Measurements from ENCODE around the gene GALNT14.
"Not testable (repeated sequence)": the region's sequence is repeated elsewhere in the genome, so short reads cannot be mapped to it uniquely, and the experiment has no call there.

The GALNT14 gene, protein sequence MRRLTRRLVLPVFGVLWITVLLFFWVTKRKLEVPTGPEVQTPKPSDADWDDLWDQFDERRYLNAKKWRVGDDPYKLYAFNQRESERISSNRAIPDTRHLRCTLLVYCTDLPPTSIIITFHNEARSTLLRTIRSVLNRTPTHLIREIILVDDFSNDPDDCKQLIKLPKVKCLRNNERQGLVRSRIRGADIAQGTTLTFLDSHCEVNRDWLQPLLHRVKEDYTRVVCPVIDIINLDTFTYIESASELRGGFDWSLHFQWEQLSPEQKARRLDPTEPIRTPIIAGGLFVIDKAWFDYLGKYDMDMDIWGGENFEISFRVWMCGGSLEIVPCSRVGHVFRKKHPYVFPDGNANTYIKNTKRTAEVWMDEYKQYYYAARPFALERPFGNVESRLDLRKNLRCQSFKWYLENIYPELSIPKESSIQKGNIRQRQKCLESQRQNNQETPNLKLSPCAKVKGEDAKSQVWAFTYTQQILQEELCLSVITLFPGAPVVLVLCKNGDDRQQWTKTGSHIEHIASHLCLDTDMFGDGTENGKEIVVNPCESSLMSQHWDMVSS

DNA sequence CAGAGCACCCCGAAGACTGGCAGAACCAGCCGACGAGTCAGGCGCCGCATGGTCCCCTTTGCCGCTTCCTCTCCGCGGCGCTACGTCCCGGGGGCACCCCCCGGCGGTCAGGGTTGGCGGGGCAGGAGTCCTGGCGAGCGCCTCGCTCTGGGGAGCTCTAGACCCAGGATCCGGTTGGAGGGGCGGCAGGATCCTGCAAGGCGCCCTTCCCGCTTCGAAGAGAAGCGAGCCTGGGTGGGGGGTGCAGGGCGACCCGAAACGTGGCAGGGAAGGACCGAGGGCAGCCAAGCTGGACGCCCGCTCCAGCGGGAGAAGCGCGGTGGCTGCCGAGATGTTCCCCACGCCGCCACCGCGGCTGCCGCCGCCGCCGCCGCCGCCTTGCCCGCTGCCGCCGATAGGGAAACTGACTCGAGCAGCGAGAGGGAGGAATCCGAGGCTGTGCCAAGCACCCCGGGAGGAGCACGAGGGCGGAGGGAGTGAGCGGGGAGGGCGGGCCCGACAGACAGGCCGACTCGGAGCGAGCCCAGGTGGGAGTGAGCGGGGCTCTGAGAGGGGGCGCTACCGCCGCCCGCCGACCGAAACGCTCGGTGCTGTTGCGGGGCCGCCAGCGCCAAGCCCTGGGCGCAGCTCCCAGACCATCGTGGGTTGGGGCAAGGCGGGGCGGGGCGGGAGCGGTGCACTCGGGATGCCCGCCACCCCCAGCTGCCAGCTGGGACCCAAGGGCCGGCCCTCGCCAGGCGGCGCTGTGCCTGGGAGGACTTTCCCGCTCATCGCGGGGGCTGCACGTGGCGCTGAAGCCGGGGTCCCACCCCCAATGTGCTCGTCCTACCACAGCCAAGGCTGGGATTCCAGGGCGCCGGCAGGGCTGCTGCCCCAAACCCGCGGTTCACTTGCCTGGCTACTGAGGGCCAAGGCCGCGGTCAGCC lies at the start of gene GALNT14:
GALNT14 (minus strand) TSS at position 404 of the 926 bp plus-strand sequence; CDS start at position 50, 354 bp downstream.
- peak; percentile 23 for DNase-seq

DNA sequence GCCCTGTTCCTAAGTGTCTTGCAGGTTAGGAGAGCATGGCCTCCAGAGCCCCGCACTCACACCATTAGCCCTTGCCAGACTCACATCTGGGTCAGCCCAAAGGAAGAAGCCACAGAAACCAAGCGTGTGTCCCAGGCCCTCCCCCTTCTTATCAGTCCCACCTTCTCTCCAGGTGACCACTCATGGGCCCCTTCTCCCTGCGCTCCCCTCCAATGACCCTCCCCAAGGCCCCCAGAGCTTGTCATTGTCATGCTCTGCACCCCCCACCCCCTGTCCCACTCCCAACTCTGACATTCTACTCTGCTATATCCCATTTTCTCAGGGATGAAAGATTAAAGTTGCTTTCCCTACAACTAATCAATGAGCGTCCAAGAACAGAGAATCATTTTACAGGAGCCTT lies 48.9 kb upstream of the GALNT14 start:
- no peak for DNase-seq

DNA sequence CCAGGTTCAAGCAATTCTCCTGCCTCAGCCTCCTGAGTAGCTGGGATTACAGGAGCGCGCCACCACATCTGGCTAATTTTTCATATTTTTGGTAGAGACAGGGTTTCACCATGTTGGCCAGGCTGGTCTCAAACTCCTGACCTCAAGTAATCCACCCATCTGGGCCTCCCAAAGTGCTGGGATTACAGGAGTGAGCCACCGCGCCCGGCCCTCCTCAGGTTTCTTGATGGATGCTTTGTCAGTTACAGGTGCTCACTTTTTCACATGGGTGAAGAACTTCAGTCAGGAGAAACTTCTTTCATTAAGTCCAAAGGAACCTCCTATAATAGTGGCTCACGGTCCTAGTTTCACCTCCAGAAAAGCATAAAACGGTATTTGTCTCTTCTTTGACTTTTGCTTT lies 45.7 kb upstream of the GALNT14 start:
- not testable (repeated sequence) for DNase-seq

DNA sequence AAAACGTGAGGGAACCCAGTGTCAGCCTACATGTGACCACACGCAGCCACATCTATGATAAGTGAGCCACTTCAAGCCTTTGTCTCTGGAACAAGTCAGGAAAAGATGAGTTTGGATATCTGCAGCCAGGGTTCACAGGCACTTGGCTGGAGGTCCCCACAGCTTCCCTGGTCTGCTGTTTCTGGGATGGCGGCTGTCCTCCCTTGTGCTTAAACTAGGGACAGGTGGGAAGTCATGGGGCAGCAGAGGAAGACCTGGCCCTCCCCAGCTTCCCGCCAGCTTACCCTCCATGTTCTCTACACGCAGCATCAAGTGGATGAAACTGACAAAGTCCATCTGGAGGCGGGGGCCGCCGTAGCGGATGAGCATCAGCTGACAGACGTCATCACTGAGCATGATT lies 38.5 kb upstream of the GALNT14 start:
- no peak for DNase-seq

DNA sequence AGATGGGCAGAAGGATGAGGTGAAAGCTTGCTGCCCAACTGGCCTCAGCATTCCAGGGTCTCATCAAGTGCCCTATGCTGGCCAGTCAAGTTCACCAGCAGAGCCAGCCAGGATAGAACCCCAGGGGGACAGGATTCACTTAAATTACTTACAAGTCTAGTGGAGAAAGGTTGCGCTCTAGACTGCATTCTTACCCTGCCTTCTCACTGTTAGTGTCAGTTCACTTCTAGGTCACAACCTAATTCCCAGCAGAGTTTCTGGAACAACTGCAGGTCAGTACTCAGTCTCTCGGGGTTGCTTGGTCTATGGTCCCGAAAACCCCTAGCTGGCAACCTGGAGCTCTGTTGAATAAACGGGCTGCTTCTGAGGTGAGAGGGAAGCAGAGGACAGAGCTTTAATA lies 32.9 kb upstream of the GALNT14 start:
- DNase-seq: no peak

DNA sequence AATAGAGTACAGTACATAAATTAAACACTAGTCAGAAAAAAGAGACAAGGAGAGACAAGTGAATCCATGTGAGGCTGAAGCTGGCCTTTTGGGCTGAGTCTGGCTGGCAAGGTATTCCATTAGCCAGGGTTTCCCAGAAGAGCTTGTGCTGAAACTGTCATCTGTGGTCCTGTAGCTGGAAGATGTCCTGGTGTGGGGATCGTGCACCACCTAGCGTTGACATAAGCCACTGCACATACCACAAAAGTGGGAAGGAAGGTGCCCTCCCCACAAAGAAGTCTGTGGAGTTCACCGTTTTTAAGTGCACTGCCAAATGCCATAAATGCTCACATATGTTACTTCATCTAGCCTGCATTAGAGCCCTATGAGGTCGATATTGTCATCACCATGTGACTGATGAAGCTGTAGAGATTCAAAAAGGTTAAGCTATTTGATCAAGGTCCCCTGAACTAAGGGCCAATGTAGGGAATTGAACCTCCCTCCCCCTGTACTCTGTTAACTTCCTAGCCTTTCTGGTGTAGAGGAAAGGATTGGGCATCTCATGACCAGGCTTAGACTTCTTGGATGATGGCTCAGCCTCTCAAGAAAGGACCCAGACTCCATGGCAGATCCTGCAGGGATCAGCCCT lies 31.9 kb upstream of the GALNT14 start:
- peak; percentile 14 for DNase-seq

DNA sequence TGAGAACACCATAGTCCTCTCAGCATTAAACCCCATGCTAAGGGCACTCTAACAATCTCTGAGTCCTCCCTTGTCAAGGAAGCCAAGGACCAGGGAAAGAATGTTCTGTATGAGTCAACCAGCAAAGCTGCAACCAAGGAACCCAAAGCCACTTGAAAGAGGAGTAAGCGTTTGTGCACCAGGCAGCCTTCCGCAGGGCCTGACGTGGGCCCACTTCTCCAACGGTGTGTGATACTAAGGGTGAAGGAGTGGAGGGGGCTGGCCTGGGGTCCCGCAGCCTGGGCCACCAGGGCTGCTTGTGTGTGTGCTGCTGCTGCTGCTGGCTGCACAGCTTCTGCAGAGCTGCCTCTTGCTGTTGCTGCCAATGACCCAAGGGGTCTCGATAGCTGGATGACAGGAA lies 30.1 kb upstream of the GALNT14 start:
- DNase-seq: no peak

DNA sequence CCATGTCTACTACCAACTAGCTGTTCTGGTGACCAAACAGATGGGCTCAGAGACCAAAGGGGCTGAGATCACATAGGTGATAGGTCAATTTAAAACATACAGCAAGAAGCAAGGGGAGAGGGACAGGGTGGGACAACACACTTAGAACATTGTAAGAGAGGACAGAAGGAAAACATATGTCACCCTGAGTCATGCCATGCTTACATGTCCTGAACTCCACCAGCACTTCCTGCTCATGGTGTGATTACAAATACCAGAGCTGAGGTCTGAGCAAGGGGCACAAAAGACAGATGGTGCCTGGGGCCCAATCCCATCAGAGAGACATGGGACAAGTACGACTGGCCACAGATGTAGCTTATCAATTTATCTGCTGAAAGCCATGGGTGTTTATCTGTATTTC lies 28.7 kb upstream of the GALNT14 start:
- no peak for DNase-seq

DNA sequence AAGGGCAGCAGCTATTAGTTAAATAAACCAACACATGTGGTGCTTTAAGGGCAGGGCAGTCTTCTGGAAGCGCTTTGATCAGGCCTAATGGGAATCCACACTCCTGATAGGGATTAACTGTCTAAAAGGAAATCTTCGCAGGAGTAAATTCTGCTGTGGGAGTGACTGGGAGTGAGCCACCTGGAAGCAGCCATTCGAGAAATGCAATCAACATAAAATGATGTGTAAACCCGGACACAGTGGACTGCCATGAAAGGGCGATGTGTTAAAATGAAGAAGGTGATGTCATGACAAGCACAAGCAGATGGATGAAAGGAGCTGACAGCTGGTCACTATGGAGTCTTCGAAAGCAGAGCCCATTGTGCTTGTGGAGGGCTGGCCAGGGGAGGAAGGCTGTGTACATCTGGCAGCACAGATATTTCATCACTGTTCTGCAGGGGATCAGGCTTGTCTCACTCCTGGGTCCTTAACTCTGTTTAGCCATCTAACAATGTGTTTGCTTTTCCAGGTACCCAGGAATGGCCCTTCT lies 24.8 kb upstream of the GALNT14 start:
- DNase-seq: no peak

DNA sequence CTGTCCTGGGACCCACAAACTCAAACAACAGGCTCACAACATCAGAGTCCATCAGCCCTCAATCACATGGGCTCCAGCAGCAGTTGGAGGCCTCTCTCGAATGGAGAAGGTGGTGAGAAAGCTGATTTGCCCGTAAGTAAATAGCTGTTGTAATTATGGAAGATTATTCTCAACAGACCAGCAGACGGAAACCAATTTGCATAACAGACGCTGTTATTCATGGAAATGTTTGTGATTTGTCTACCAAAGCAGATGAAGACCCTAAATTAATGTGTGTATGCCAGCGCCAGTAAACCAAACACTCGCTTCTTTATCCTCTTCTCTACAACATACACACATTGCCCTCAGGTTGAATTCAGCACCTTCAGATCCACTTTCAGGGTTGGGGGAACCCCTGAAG lies 23.4 kb upstream of the GALNT14 start:
- DNase-seq: no peak

DNA sequence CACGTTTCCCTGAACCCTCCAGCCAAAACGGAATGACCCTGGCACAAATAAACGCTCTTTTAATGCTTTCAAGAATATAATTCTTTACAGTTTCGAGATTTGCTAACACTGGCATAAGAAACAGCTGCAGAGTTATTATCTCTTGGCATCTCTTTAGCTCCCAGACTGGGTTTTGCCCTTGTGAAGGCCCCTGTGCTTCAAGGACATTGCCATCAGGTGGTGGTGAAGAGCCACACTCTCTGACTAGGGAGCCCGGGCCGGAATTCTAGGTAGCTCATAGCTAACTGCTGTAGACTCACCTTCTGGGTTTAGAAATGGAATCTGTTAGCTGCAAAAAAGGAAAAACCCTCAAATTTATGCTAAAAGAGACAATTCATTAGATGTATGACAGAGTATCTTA lies 13.3 kb upstream of the GALNT14 start:
- no peak for DNase-seq

DNA sequence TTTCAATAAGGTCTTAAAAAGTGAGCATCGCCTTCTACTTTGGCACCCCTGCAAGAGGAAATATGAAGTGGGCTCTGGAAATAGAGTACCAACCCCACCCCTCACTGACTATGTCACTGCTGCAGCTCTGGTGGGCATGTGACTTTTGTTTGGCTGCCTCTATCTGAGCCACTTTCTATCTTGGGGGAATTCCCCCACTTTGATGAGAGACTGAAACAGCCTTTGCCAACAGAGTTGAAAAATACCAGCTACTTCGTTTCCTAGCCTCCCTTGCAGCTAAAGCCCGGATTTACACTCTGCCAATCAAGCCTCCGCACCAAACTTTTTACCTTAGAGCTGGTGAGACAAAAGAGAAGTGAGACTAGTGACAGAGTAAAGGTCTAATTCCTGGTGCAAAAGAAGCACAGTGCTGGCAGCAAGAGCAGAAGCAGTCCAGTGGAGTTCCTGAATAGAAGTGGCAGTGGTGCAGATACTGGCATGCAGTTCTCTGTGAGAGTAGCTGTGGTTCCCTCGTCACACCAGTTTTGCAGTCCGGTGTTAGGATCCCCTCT lies 12.0 kb upstream of the GALNT14 start:
- DNase-seq: no peak

DNA sequence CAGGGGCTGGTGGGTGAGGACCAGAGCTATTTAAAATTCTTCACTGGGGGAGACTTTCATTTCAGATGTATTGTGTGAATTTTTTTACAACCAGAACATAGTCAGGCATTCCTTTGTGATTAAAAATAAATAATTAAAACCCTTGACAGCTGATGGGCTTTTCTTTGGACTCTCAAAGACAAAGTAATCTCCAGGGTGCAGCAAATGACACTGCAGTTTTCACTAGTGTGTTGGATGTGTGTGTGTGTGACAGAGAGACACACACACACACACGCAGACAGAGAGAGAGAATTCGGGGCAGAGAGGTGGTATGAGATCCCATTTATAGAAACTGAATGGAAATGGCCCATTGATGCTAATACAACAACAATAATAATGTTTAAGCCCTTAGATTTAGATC lies 10.3 kb upstream of the GALNT14 start:
- no peak for DNase-seq

DNA sequence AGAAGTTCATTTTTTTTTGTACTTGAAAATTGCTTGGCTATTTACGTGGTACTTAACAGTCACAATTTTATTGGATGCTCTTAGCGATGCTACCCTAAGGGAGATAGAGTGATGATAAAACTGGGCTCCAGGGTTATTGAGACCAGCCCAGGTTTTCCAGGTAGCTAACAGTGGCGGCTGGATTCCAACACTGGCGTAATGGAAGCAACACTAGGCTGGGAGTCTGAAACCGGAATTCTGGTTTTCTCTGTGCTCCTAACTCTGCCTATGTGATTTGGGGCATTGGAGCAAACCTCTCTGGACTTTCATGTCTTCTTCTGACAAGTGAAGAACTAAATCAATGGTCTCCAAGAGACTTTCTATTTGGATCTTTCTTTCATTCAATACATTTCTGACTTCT lies 9.4 kb upstream of the GALNT14 start:
- no peak for DNase-seq

DNA sequence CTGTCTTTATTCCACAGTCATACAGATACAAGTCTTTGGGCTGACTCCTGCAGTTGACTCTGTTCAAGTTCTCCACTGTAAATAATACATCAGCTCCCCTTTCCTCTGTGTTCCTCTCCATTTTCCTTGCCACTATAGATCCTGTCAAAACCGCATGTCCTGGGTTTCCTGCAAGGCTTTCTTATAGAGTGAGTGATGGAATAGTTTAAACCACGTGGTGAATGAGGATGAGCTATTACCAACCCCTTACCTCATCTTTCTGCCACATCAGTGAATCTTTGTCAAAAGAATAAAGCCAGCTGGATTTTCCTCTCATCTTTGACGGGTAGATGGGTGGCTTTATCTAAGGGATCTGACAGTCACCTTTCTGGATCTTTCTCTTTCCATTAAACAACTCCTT lies 3.9 kb upstream of the GALNT14 start:
- DNase-seq: no peak

DNA sequence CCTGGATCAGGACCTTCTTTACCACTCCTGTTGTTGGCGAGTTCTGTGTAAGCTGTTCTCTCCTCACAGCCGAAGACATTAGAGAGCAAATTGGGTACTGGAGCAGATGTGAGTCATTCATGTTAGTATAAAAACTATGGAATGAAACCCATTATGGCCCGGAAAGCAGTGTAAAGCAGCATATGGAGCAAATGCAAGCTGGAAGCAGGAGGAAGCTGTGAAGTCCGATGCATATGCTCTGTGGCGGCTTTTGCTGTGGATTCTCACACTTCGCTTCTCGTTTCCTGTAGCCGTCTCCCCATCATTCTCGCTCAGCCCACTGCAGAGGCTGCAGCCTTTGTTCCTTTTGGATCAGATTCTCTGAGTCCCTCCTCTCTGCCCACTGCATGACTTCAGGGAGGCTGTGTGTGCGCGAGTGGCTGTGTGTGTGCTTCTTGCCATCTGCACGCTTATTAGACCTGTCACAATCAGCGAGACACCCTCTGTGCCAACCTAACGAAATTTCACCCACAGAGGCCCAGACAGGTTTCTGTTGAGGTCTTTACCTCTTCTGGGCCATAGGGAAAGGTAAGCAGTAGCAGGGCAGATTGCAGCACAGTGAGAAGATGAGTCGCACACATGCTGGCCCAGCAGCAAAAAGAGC lies 3.3 kb upstream of the GALNT14 start:
- no peak for DNase-seq

DNA sequence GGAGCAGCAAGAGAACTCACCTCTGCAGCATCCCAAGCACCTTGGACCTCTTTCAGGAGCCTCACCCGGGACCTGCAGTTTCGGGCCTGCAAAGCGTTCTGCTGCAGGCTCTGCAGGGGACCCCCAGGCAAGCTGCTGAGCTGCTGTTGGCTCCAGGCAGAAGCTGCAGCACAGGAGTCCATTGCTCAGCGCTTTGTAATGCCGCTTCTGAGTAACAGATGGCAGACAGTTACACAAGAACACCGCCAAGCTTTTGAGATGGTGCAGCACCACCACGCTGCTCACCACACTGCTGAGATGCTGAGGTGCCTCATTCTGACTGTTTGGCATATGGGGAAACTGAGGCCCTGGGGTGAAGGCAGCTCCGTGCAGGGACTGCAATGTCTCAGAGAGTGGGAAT lies 1.9 kb upstream of the GALNT14 start:
- no peak for DNase-seq

DNA sequence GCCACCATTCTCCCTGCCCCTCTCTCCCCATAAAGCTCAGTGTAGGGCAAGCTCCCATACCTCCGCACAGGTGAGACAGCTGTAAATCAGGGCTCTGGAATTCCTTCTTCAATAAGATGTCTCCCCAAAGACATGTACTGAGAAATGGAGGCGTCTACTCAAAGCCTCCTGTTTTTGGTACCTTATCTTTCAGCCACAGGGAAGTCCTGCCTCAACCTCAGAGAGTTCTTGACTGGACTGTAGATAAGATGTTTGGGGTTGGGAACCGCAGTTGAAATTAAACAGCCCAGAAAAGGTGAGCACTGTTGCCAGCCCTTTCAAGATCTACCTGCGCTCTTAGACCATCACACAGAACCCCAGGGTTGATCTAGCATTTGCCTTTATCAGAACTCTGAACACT lies 1.4 kb upstream of the GALNT14 start:
- no peak for DNase-seq

DNA sequence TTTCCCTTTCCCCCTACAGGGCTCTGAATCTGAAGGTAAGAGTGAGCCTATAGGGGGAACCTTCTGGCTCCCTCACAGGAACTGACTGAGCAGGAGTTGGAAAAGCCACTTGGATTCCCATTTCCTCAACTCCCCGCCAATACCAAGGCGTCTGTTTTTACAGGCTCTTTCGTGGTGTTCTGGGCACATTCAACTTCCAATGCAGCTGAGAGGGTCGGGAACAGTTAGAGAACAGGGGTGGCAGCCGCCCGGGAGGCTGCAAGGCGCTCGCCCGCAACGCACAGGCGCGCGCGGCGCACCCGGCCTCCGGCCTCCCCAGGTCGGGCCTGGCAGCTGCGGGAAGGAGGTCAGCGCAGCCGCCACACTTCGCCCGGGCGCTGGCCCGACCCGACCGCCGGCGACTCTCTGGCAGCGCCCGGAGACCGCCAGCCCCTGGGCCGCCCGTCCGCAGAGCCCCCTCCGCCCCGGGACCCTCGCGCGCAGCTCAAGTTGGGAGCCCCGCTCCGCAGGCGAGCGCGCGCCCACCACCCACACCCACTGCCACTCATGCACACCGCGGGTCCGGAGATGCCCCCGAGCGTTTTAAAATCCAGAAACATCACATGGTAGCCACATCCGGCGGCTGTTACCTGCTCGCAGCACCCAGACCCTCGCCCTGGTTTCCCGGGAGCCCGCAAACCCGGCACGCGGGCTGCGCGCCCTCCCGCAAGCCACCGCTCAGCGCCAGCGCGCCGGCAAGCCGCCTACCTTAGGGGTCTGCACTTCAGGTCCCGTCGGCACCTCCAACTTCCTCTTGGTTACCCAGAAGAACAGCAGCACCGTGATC lies 816 bp downstream of the GALNT14 start:
- no peak for DNase-seq

DNA sequence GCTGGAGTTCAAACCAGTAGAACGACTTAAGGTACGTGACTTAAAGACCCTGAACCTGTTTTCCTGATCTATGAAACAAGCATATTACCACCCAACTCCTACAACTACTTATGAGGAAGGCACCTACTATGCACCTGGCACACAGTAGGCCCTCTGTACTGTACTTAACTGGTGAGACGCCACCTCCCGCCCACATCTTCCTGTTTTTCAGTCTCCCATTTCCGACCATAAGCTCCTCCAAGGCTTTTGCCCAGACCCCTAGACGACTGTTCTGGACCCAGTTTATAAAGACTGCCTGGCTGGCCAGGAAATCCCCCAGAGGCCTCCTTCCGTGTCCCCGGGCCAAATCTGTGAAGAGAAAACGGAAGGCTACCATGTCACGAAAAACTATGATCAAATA lies 1.5 kb downstream of the GALNT14 start:
- no peak for DNase-seq

DNA sequence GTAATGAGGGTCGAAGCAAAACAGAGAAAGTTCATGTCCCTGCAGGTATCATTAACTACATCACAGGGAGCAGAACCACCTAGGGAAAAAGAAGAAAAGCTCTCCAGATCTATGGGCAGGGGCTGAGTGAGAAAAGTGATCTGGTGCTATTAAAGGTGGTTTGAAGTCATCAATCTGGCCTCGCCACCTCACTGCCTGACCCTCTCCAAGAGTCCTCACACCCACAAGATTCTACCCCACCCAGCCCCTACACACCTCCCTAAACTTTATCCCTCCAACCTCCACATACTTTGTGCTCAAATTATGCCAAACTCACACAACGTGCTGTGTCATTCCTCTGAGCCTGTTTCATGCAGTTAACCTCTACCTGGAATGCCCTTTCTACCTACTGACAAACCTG lies 2.2 kb downstream of the GALNT14 start:
- no peak for DNase-seq
